B cell (primary cell): ENCODE results near the gene TMEM207.
"Not testable (repeated sequence)": the region's sequence is repeated elsewhere in the genome, so short reads cannot be mapped to it uniquely, and the experiment has no call there.

ENCODE experiments used
- EZH2 ChIP-seq: IDR thresholded peaks from 2 replicates; pipeline ENCODE4 v1.6.1; 2012; ENCODE audit warnings: borderline replicate concordance, low read depth, mild to moderate bottlenecking, moderate library complexity, low read length; ENCODE audit not compliant: insufficient read depth, poor library complexity, severe bottlenecking
- TF ChIP-seq, protein P1 (sequence below): fragments of 200-600 bp; IDR thresholded peaks from one replicate; pipeline ENCODE4 v1.8.0; 2022; ENCODE audit warnings: antibody characterized with exemption, mild to moderate bottlenecking

DNA sequence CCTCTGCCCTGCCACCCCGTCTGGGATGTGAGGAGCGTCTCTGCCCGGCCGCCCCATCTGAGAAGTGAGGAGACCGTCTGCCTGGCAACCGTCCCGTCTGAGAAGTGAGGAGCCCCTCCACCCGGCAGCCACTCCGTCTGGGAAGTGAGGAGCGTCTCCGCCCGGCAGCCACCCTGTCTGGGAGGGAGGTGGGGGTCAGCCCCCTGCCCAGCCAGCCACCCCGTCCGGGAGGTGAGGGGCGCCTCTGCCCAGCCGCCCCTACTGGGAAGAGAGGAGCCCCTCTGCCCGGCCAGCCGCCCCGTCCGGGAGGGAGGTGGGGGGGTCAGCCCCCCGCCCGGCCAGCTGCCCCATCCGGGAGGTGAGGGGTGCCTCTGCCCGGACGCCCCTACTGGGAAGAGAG is 23.6 kb upstream of the TMEM207 start:
- TF ChIP-seq, protein P1, sequence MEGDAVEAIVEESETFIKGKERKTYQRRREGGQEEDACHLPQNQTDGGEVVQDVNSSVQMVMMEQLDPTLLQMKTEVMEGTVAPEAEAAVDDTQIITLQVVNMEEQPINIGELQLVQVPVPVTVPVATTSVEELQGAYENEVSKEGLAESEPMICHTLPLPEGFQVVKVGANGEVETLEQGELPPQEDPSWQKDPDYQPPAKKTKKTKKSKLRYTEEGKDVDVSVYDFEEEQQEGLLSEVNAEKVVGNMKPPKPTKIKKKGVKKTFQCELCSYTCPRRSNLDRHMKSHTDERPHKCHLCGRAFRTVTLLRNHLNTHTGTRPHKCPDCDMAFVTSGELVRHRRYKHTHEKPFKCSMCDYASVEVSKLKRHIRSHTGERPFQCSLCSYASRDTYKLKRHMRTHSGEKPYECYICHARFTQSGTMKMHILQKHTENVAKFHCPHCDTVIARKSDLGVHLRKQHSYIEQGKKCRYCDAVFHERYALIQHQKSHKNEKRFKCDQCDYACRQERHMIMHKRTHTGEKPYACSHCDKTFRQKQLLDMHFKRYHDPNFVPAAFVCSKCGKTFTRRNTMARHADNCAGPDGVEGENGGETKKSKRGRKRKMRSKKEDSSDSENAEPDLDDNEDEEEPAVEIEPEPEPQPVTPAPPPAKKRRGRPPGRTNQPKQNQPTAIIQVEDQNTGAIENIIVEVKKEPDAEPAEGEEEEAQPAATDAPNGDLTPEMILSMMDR, result not testable (repeated sequence)
- TF ChIP-seq EZH2, result not testable (repeated sequence)
